GM23338 (cell line): ENCODE data around the gene ULK4. TPM values are rescaled to one million over a fixed set of nuclear protein-coding genes. Genes with fewer than 3 reads are reported as not detected.

Experiments used
- ATAC-seq: fragments of 200-7000 bp; cut with Tn5 transposase; 3 replicates; pipeline ENCODE4 v1.9.1; 2020
- DNase-seq: peaks from one replicate; pipeline ENCODE4 v3.0.0-alpha.2; 2015; ENCODE audit warnings: low spot score
- H2AFZ ChIP-seq: fragments of 200-600 bp; sonication (generic); 2 replicates; pipeline ENCODE4 v1.8.0; 2016; ENCODE audit warnings: antibody characterized with exemption, mild to moderate bottlenecking, moderate library complexity
- H3F3A ChIP-seq: fragments of 200-600 bp; sonication (generic); replicated peaks from 2 replicates; pipeline ENCODE4 v1.8.0; 2017; ENCODE audit warnings: antibody characterized with exemption, mixed run types, low read depth
- H3K27ac ChIP-seq: fragments of 200-600 bp; sonication (generic); 2 replicates; pipeline ENCODE4 v1.6.1; 2016; ENCODE audit warnings: low read depth
- H3K27me3 ChIP-seq: fragments of 200-600 bp; sonication (generic); 2 replicates; pipeline ENCODE4 v1.8.0; 2016; ENCODE audit warnings: mild to moderate bottlenecking, mixed run types, moderate library complexity; ENCODE audit not compliant: insufficient read depth
- H3K36me3 ChIP-seq: fragments of 200-600 bp; sonication (generic); 2 replicates; pipeline ENCODE4 v1.8.0; 2016; ENCODE audit warnings: mild to moderate bottlenecking; ENCODE audit not compliant: insufficient read depth
- H3K4me1 ChIP-seq: fragments of 200-600 bp; sonication (generic); 2 replicates; pipeline ENCODE4 v1.8.0; 2016; ENCODE audit warnings: mild to moderate bottlenecking, moderate library complexity; ENCODE audit not compliant: insufficient read depth
- H3K4me2 ChIP-seq: fragments of 200-600 bp; sonication (generic); 2 replicates; pipeline ENCODE4 v1.7.1; 2017; ENCODE audit warnings: mixed run types
- H3K4me3 ChIP-seq: fragments of 200-600 bp; sonication (generic); 2 replicates; pipeline ENCODE4 v1.6.1; 2016; ENCODE audit warnings: mixed run types
- H3K79me2 ChIP-seq: fragments of 200-600 bp; sonication (generic); replicated peaks from 2 replicates; pipeline ENCODE4 v1.8.0; 2017; ENCODE audit warnings: mild to moderate bottlenecking; ENCODE audit not compliant: insufficient read depth
- H3K9me2 ChIP-seq: fragments of 200-600 bp; sonication (generic); 2 replicates; pipeline ENCODE4 v1.8.0; 2017; ENCODE audit not compliant: insufficient read depth
- H4K20me1 ChIP-seq: fragments of 200-600 bp; sonication (generic); replicated peaks from 2 replicates; pipeline ENCODE4 v1.8.0; 2017; ENCODE audit warnings: mild to moderate bottlenecking; ENCODE audit not compliant: insufficient read depth
- H3K27ac Mint-ChIP-seq: 2 replicates; pipeline ENCODE4 v1.8.0; 2020; ENCODE audit warnings: inconsistent platforms, mild to moderate bottlenecking, moderate library complexity, mixed read lengths
- H3K27me3 Mint-ChIP-seq: 3 replicates; pipeline ENCODE4 v1.8.0; 2022; ENCODE audit warnings: low read depth, mild to moderate bottlenecking, moderate library complexity, mixed read lengths, inconsistent platforms; ENCODE audit not compliant: insufficient read depth, poor library complexity
- H3K36me3 Mint-ChIP-seq: 3 replicates; pipeline ENCODE4 v1.8.0; 2021; ENCODE audit warnings: low read depth, mild to moderate bottlenecking, inconsistent platforms, moderate library complexity, mixed read lengths
- H3K4me1 Mint-ChIP-seq: 3 replicates; pipeline ENCODE4 v1.8.0; 2020; ENCODE audit warnings: mild to moderate bottlenecking, inconsistent platforms, mixed read lengths
- H3K4me3 Mint-ChIP-seq: 3 replicates; pipeline ENCODE4 v1.8.0; 2021; ENCODE audit warnings: moderate library complexity, mild to moderate bottlenecking, inconsistent platforms, mixed read lengths
- H3K9me3 Mint-ChIP-seq: 3 replicates; pipeline ENCODE4 v1.8.0; 2020; ENCODE audit warnings: moderate library complexity, mild to moderate bottlenecking, inconsistent platforms, mixed read lengths
- CREB1 ChIP-seq: fragments of 250-450 bp; sonication (Bioruptor Pico); IDR thresholded peaks from 2 replicates; pipeline ENCODE4 v1.5.0; 2020; ENCODE audit warnings: low read depth, mild to moderate bottlenecking, moderate library complexity
- CTCF ChIP-seq, 2 experiments: fragments of 200-600 bp in 1 of 2; sonication (generic) in 1 of 2; conservative IDR thresholded peaks; 2 replicates each; pipeline versions ENCODE4 v1.5.1 to v1.6.1; 2016 to 2017; ENCODE audit warnings: antibody characterized with exemption in 2 of 2, low read depth in 2 of 2, mild to moderate bottlenecking in 2 of 2, moderate library complexity in 1 of 2
- ETS1 ChIP-seq: IDR thresholded peaks from 2 replicates; pipeline ENCODE4 v1.6.1; 2016; ENCODE audit warnings: antibody characterized with exemption
- EZH2 ChIP-seq: fragments of 200-600 bp; sonication (generic); IDR thresholded peaks from one replicate; pipeline ENCODE4 v1.8.0; 2017; ENCODE audit warnings: antibody characterized with exemption, mild to moderate bottlenecking, low read depth; ENCODE audit not compliant: unreplicated experiment
- EZH2phosphoT487 ChIP-seq: fragments of 200-600 bp; sonication (generic); IDR thresholded peaks from one replicate; pipeline ENCODE4 v1.8.1; 2018; ENCODE audit warnings: antibody characterized with exemption; ENCODE audit not compliant: unreplicated experiment
- JUNB ChIP-seq: IDR thresholded peaks from one replicate; pipeline ENCODE4 v1.6.1; 2016; ENCODE audit warnings: antibody characterized with exemption; ENCODE audit not compliant: unreplicated experiment
- NANOG ChIP-seq: IDR thresholded peaks from 2 replicates; pipeline ENCODE4 v1.6.1; 2016; ENCODE audit warnings: antibody characterized with exemption, borderline replicate concordance
- POLR2AphosphoS5 ChIP-seq: IDR thresholded peaks from 2 replicates; pipeline ENCODE4 v1.6.1; 2016; ENCODE audit warnings: antibody characterized with exemption, low read depth
- STAT1 ChIP-seq: IDR thresholded peaks from one replicate; pipeline ENCODE4 v1.6.1; 2016; ENCODE audit warnings: antibody characterized with exemption; ENCODE audit not compliant: unreplicated experiment
- ZNF114 ChIP-seq: fragments of 250-450 bp; sonication (Bioruptor Pico); IDR thresholded peaks from 2 replicates; pipeline ENCODE4 v1.5.0; 2020; ENCODE audit warnings: mild to moderate bottlenecking, moderate library complexity
- ZNF331 ChIP-seq: fragments of 250-450 bp; sonication (Bioruptor Pico); IDR thresholded peaks from 2 replicates; pipeline ENCODE4 v1.5.0; 2020; ENCODE audit warnings: low read depth, mild to moderate bottlenecking, moderate library complexity
- ZNF462 ChIP-seq: fragments of 250-450 bp; sonication (Bioruptor Pico); IDR thresholded peaks from 2 replicates; pipeline ENCODE4 v1.5.0; 2020; ENCODE audit warnings: mild to moderate bottlenecking, moderate library complexity
- polyA plus RNA-seq: library from polyadenylated mRNA; unstranded; fragments of >200 nt; fragmentation: Nextera tagmentation; extraction: Ambion mirVana; gene quantifications from 2 replicates; pipeline ENCODE4 v1.2.1, GENCODE V29; 2016
- total RNA-seq: library from RNA; depleted of rRNA; stranded (reverse); fragments of >200 nt; shearing (Covaris generic); gene quantifications from 2 replicates; pipeline ENCODE4 v1.2.3, GENCODE V29; 2014

The ULK4 gene
- total and polyA plus RNA-seq, 2 experiments from 2014 or later: 20.8 to 41.4 TPM

- no peak overlapping the region for H3K4me2 ChIP-seq
- H3K27ac Mint-ChIP-seq: no peak overlapping the region
- H3K9me2 ChIP-seq: peaks cover 3% of the 10 kb centered on the region
These were observed 363.3 kb downstream of the ULK4 start for GRCh38 chr3:41598402-41599126.

GRCh38 chr3:41593774-41594173 is 368.1 kb downstream of the ULK4 start:
- H3K9me2 ChIP-seq: peaks cover 3% of the 10 kb centered on the region; the same call in 1 of the 2 replicates
- no peaks in the 10 kb centered on the region for H3K36me3 ChIP-seq
- Mint-ChIP-seq H3K9me3 (no peaks in the 10 kb centered on the region), H3K27ac (no peak overlapping the region), H3K4me1 (peaks cover 15% of the 10 kb centered on the region; the same call in 2 of the 3 replicates), H3K27me3 (peaks cover 2% of the 10 kb centered on the region), H3K4me3 (no peak overlapping the region), H3K36me3 (no peaks in the 10 kb centered on the region)
- H4K20me1 ChIP-seq: no peaks in the 10 kb centered on the region; the same call in 1 of the 2 replicates
- no peaks in the 10 kb centered on the region for H3F3A ChIP-seq
- H3K27me3 ChIP-seq: no peaks in the 10 kb centered on the region
- no peak overlapping the region for H2AFZ ChIP-seq
- H3K79me2 ChIP-seq: no peaks in the 10 kb centered on the region
- no peak for DNase-seq
- no peak overlapping the region for H3K4me2 ChIP-seq
- peak; percentile 57 for ATAC-seq
- no peak overlapping the region for H3K4me3 ChIP-seq
- no peak overlapping the region for H3K27ac ChIP-seq
- H3K4me1 ChIP-seq: 0 out of 2 replicates have a peak, but pooled peaks cover 4% of the 10 kb centered on the region
- no peak for TF ChIP-seq POLR2AphosphoS5
- TF ChIP-seq ETS1: no peak
- TF ChIP-seq CREB1: no peak
- no peak for TF ChIP-seq ZNF462
- TF ChIP-seq ZNF114 (CRISPR knock-in tag): no peak
- TF ChIP-seq STAT1: no peak
- no peak for TF ChIP-seq CTCF (conservative IDR thresholded peaks at IDR 0.05; ENCODE audit: low read depth in 2 of 2)
- no peak for TF ChIP-seq NANOG
- TF ChIP-seq JUNB: no peak
- no peak for TF ChIP-seq ZNF331 (CRISPR knock-in tag)
- no peak for TF ChIP-seq EZH2
- TF ChIP-seq EZH2phosphoT487: no peak

More at GRCh38 chr3:41598402-41599126, 363.3 kb downstream of the ULK4 start:
- Histone ChIP-seq H4K20me1 (no peaks in the 10 kb centered on the region), H3K4me3 (no peak overlapping the region), H3K27me3 (no peaks in the 10 kb centered on the region), H3K79me2 (no peaks in the 10 kb centered on the region), H3F3A (no peaks in the 10 kb centered on the region), H3K4me1 (0 out of 2 replicates have a peak, but pooled peaks cover 2% of the 10 kb centered on the region), H2AFZ (no peak overlapping the region), H3K27ac (no peak overlapping the region), H3K36me3 (no peaks in the 10 kb centered on the region)
- no peaks in the 10 kb centered on the region for H3K36me3 Mint-ChIP-seq
- DNase-seq: no peak
- peaks cover 4% of the 10 kb centered on the region; the same call in 2 of the 3 replicates for H3K4me1 Mint-ChIP-seq
- H3K27me3 Mint-ChIP-seq: peaks cover 2% of the 10 kb centered on the region
- TF ChIP-seq ZNF331 (CRISPR knock-in tag) (no peak), EZH2phosphoT487 (no peak)
- ATAC-seq: no peak
- no peaks in the 10 kb centered on the region for H3K9me3 Mint-ChIP-seq
- H3K4me3 Mint-ChIP-seq: no peak overlapping the region
